CD4-positive, alpha-beta T cell (primary cell): ENCODE data around the gene ADCY2. TPM values are rescaled to one million over a fixed set of nuclear protein-coding genes. Genes with fewer than 3 reads are reported as not detected.

Source experiments
- ATAC-seq: fragments of 200-7000 bp; cut with Tn5 transposase; one replicate; pipeline ENCODE4 v1.10.0; 2022; ENCODE audit warnings: mild to moderate bottlenecking; ENCODE audit not compliant: poor library complexity
- CTCF ChIA-PET: fragments of 350-600 bp; sonication (Branson Sonifier 250); formaldehyde crosslinking; loops from one replicate; lab custom pipeline; 2021; ENCODE audit warnings: antibody characterized with exemption, inconsistent platforms; lab: Charles Lee
- POLR2A ChIA-PET: fragments of 350-600 bp; sonication (Branson Sonifier 250); formaldehyde crosslinking; loops from one replicate; lab custom pipeline; 2021; ENCODE audit warnings: antibody characterized with exemption, inconsistent platforms; lab: Charles Lee
- DNase-seq, 14 experiments: peaks; one replicate each; pipeline ENCODE4 v3.0.0-alpha.2; 2013 to 2020; ENCODE audit warnings: mixed read lengths in 2 of 14
- H3K27ac ChIP-seq, 2 donors: one replicate each; pipeline versions ENCODE4 v1.5.1 to v1.7.0; 2013; ENCODE audit warnings: low read length in 2 of 2, low read depth in 1 of 2, mild to moderate bottlenecking in 1 of 2
- H3K27me3 ChIP-seq, 2 experiments: 1 replicate in 1 of 2; 2 replicates in 1 of 2; pipeline versions ENCODE4 v1.6.1 to v1.7.0; 2013; ENCODE audit warnings: low read length in 2 of 2, control low read depth in 1 of 2, mild to moderate bottlenecking in 1 of 2, moderate library complexity in 1 of 2; ENCODE audit not compliant: insufficient read depth in 2 of 2, control insufficient read depth in 1 of 2
- H3K36me3 ChIP-seq: one replicate; pipeline ENCODE4 v1.6.1; 2013; ENCODE audit warnings: low read length, control low read depth; ENCODE audit not compliant: insufficient read depth
- H3K4me1 ChIP-seq: one replicate; pipeline ENCODE4 v1.6.1; 2013; ENCODE audit warnings: low read length, control low read depth; ENCODE audit not compliant: insufficient read depth
- H3K4me3 ChIP-seq: one replicate; pipeline ENCODE4 v1.5.1; 2013; ENCODE audit warnings: mild to moderate bottlenecking, low read length, moderate library complexity
- H3K9me3 ChIP-seq, 2 experiments: 1 replicate in 1 of 2; 2 replicates in 1 of 2; pipeline versions ENCODE4 v1.6.1 to v1.7.0; 2013; ENCODE audit warnings: low read length in 2 of 2, mild to moderate bottlenecking in 2 of 2, control low read depth in 1 of 2, moderate library complexity in 1 of 2; ENCODE audit not compliant: control insufficient read depth in 1 of 2, insufficient read depth in 1 of 2
- H3K27ac Mint-ChIP-seq: one replicate; pipeline ENCODE4 v1.8.0; 2020; ENCODE audit warnings: mixed read lengths
- H3K27me3 Mint-ChIP-seq: one replicate; pipeline ENCODE4 v1.8.0; 2021; ENCODE audit warnings: mixed read lengths
- H3K36me3 Mint-ChIP-seq: one replicate; pipeline ENCODE4 v1.8.0; 2021; ENCODE audit warnings: low read depth, mixed read lengths
- H3K4me1 Mint-ChIP-seq: one replicate; pipeline ENCODE4 v1.8.0; 2021; ENCODE audit warnings: low read depth, mixed read lengths
- H3K4me3 Mint-ChIP-seq: one replicate; pipeline ENCODE4 v1.8.0; 2020; ENCODE audit warnings: mild to moderate bottlenecking, mixed read lengths
- H3K9me3 Mint-ChIP-seq: one replicate; pipeline ENCODE4 v1.8.0; 2020; ENCODE audit warnings: mixed read lengths
- intact Hi-C, 2 experiments: fragments of 100-400 bp; cut with DNase I in 1 of 2; cut with micrococcal nuclease in 1 of 2; formaldehyde crosslinking; loops; one replicate each; pipeline versions ENCODE4 v1.15.1 to v1.9.0; 2023 to 2025; cut with DNase I, micrococcal nuclease
- total RNA-seq, 174 experiments: library from RNA in 2 of 174; stranded (reverse) in 2 of 174; gene quantifications; one replicate each; pipeline ENCODE4 v1.2.3 and lab custom pipeline; 2021 to 2026
- TF ChIP-seq, protein P1 (sequence below): fragments of 200-600 bp; IDR thresholded peaks from one replicate; pipeline ENCODE4 v1.8.0; 2022; ENCODE audit warnings: antibody characterized with exemption, mild to moderate bottlenecking

ADCY2 gene
- total RNA-seq, 2 experiments from 2014 or later, result not detected

DNA sequence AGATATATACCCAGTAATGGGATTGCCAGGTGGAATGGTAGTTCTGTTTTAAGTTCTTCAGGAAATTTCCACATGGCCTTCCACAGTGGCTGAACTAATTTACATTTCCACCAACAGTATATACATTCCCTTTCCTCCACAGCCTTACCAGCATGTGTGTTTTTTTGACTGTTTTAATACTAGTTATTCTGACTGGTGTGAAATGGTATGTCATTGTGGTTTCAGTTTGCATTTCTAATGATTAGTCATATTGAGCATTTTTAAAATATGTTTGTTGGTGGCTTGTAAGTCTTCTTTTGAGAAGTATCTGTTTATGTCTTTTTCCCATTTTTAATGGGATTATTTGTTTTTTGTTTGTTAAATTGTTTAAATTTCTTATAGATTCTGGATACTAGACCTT, 246.1 kb downstream of the ADCY2 start:
- H3K9me3 ChIP-seq, result peaks cover 0 to 5% of the 10 kb centered on the region in 2 experiments
- DNase-seq (no peak), ATAC-seq (no peak)
- Mint-ChIP-seq H3K4me1 (no peaks in the 10 kb centered on the region), H3K36me3 (no peaks in the 10 kb centered on the region), H3K27ac (no peak overlapping the region), H3K9me3 (peaks cover 19% of the 10 kb centered on the region), H3K4me3 (no peak overlapping the region), H3K27me3 (no peaks in the 10 kb centered on the region)
- H3K4me3 ChIP-seq, result no peak overlapping the region
- no peaks in the 10 kb centered on the region for H3K36me3 ChIP-seq
- no peak overlapping the region for H3K27ac ChIP-seq
- intact Hi-C loops, result no loop called here
- TF ChIP-seq, protein P1, sequence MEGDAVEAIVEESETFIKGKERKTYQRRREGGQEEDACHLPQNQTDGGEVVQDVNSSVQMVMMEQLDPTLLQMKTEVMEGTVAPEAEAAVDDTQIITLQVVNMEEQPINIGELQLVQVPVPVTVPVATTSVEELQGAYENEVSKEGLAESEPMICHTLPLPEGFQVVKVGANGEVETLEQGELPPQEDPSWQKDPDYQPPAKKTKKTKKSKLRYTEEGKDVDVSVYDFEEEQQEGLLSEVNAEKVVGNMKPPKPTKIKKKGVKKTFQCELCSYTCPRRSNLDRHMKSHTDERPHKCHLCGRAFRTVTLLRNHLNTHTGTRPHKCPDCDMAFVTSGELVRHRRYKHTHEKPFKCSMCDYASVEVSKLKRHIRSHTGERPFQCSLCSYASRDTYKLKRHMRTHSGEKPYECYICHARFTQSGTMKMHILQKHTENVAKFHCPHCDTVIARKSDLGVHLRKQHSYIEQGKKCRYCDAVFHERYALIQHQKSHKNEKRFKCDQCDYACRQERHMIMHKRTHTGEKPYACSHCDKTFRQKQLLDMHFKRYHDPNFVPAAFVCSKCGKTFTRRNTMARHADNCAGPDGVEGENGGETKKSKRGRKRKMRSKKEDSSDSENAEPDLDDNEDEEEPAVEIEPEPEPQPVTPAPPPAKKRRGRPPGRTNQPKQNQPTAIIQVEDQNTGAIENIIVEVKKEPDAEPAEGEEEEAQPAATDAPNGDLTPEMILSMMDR, result no peak
- ChIA-PET CTCF (no interaction called here), POLR2A (no interaction called here)
- no peaks in the 10 kb centered on the region for H3K4me1 ChIP-seq
- no peaks in the 10 kb centered on the region for H3K27me3 ChIP-seq

DNA sequence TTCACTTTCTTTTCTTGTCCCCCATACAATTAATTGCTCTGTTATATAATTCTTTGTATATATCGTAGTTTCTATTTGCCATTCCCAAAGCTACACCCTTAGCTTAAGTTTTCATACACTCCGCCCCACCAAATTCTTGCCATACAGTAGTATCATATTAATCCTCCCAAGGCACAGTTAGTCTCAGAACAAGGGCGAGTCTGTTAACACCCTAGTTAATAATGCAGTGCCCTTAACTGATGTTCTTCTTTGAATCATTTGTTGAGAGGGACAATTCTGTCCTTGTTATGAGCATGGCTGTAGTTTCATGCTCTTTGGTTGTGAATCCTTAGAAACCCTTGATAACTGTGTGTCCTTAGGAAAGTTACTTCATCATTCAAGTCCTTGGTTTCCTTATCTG, 248.8 kb downstream of the ADCY2 start:
- POLR2A ChIA-PET, result no interaction called here

DNA sequence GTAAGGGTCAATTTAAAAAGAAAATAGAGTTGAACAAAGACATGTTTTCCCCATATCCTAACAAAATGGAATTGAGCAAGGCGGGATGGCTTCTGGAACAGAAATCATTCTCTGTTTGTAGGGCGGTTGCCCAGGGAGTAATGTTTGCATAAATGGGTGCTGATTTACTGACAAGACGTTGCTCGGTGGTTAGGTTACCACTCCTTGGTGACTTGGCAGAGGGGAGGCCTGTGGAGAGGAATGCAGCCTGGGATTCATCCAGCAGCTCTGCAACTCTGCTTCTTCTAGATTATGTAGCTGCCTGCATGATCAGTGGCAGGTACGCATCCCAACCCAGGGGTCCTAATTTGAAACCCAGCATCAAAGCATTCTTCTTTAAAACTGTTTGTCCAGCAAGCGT, 254.8 kb downstream of the ADCY2 start:
- DNase-seq (no peak), ATAC-seq (no peak)
- Histone ChIP-seq H3K4me3 (no peak overlapping the region), H3K27ac (no peak overlapping the region), H3K36me3 (no peaks in the 10 kb centered on the region), H3K4me1 (no peaks in the 10 kb centered on the region), H3K27me3 (no peaks in the 10 kb centered on the region), H3K9me3 (no peaks in the 10 kb centered on the region)
- Mint-ChIP-seq H3K36me3 (no peaks in the 10 kb centered on the region), H3K4me1 (no peaks in the 10 kb centered on the region), H3K9me3 (no peaks in the 10 kb centered on the region), H3K27ac (no peak overlapping the region), H3K27me3 (peaks cover 11% of the 10 kb centered on the region), H3K4me3 (no peak overlapping the region)
- TF ChIP-seq, protein P1, result no peak
- CTCF ChIA-PET, result no interaction called here
- intact Hi-C loops, result no loop called here
- POLR2A ChIA-PET, result no interaction called here

More for the DNA sequence above, 248.8 kb downstream of the ADCY2 start:
- H3K9me3 ChIP-seq, result peaks cover 0 to 5% of the 10 kb centered on the region in 2 experiments
- Mint-ChIP-seq H3K4me1 (no peaks in the 10 kb centered on the region), H3K36me3 (no peaks in the 10 kb centered on the region), H3K9me3 (peaks cover 17% of the 10 kb centered on the region), H3K27me3 (peaks cover 7% of the 10 kb centered on the region), H3K27ac (no peak overlapping the region), H3K4me3 (no peak overlapping the region)
- CTCF ChIA-PET, result no interaction called here
- no peak for ATAC-seq
- intact Hi-C loops, result no loop called here
- TF ChIP-seq, protein P1, result no peak
- H3K4me3 ChIP-seq, result no peak overlapping the region
- H3K36me3 ChIP-seq, result no peaks in the 10 kb centered on the region
- H3K4me1 ChIP-seq, result no peaks in the 10 kb centered on the region
- no peak for DNase-seq
- H3K27me3 ChIP-seq, result no peaks in the 10 kb centered on the region
- no peak overlapping the region for H3K27ac ChIP-seq
